Mammary epithelial cell (primary cell): ENCODE measurements around the gene BDKRB2.

Experiments used
- CTCF ChIP-seq, 2 donors: IDR thresholded peaks in 1 of 2; conservative IDR thresholded peaks in 1 of 2; 2 replicates each; pipeline ENCODE4 v1.5.1; 2011 to 2012; ENCODE audit warnings: inconsistent platforms in 2 of 2, low read length in 2 of 2, mild to moderate bottlenecking in 2 of 2, control low read depth in 1 of 2, low read depth in 1 of 2; ENCODE audit not compliant: insufficient read depth in 1 of 2; ENCODE audit errors: extremely low read depth in 1 of 2
- EZH2 ChIP-seq: IDR thresholded peaks from 2 replicates; pipeline ENCODE4 v1.6.1; 2012; ENCODE audit warnings: low read length, inconsistent platforms, borderline replicate concordance

GRCh38 chr14:96237641-96238040, 33.0 kb downstream of the BDKRB2 start:
- TF ChIP-seq CTCF (conservative IDR thresholded peaks at IDR 0.05 in 1 of 2, IDR thresholded peaks at IDR 0.05 in 1 of 2; ENCODE audit: extremely low read depth in 1 of 2, insufficient read depth in 1 of 2, low read depth in 1 of 2, low read length in 2 of 2): no peak
- no peak for TF ChIP-seq EZH2
